HG03066 (cell line): ENCODE measurements around the gene PRDM16.

Experiments
- ATAC-seq: cut with Tn5 transposase; IDR thresholded peaks from one replicate; pipeline ENCODE4 v1.9.1; 2021; ENCODE audit warnings: low read depth; ENCODE audit not compliant: unreplicated experiment

Gene PRDM16

GRCh38 chr1:3053366-3053980, 15.5 kb upstream of the PRDM16 start:
- no peak for ATAC-seq

- ATAC-seq = no peak
Measured at GRCh38 chr1:3053986-3054385, 15.0 kb upstream of the PRDM16 start.

GRCh38 chr1:3054474-3054873, 14.5 kb upstream of the PRDM16 start:
- ATAC-seq = no peak

DNA sequence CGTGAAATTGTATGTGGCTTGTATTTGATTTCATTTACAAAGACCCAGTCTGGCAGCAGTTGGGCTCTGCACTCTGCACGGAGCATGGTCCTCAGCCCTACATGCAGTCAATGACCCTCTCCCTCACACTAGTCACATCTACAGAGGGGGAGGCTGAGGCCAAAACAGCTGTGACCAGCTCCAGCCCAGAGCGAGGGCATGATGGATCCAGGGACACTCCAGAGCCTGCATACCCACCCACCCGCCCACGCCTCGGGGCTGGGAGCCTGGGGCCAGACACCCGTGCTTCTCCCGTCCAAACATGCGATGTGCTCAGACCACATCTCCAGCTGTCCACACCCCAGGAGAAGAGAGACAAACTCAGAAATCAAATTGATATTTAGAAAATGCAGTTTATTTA, 14.0 kb upstream of the PRDM16 start:
- no peak for ATAC-seq

- no peak for ATAC-seq
Measured at GRCh38 chr1:3056641-3057040, 12.4 kb upstream of the PRDM16 start.

- ATAC-seq = no peak
Measured at GRCh38 chr1:3058263-3059030, 10.6 kb upstream of the PRDM16 start.

DNA sequence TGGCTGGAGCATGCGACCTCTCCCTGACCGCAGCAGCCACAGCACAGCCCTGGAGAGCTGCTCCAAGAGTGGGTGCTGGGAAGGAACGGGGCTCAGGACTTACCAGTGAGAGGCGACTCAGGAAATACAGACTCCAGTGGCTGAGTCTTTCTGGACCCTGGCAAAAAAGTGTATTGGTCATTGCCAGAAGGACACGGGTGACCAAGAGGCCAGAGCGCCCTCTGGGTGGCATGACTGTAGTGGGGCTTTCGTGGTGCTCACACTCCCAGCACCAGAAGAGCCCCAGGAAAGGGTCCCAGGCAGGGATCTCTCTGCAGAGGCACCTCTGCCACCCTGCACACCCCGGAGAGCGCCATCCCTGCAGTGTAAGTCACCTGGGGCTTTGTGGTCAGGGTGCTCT, 8.9 kb upstream of the PRDM16 start:
- no peak for ATAC-seq

GRCh38 chr1:3060601-3061551, 8.1 kb upstream of the PRDM16 start:
- no peak for ATAC-seq

DNA sequence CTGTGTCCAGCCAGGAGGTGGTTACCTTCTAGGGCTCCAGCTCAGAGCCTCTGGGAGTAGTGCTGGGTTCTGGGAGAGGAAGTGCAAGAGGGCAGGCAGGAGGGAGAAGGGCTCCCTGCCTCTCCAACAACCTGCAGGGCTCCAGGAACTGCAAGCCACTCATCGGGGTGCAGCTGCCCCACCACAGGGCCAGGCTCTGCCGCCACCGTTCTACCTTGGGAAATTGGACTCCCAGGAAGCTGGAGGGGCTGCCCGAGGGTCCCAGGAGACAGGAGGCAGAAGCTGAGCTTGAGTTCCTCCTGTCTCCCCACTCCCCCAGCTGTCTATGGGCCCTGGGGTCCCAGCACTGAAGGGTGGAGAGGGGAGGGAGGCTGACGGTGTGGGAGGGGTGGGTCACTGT, 7.4 kb upstream of the PRDM16 start:
- ATAC-seq = no peak

- ATAC-seq = no peak
Measured at GRCh38 chr1:3061981-3062615, 6.9 kb upstream of the PRDM16 start.

- ATAC-seq = no peak
Measured at GRCh38 chr1:3062616-3063378, 6.2 kb upstream of the PRDM16 start.

DNA sequence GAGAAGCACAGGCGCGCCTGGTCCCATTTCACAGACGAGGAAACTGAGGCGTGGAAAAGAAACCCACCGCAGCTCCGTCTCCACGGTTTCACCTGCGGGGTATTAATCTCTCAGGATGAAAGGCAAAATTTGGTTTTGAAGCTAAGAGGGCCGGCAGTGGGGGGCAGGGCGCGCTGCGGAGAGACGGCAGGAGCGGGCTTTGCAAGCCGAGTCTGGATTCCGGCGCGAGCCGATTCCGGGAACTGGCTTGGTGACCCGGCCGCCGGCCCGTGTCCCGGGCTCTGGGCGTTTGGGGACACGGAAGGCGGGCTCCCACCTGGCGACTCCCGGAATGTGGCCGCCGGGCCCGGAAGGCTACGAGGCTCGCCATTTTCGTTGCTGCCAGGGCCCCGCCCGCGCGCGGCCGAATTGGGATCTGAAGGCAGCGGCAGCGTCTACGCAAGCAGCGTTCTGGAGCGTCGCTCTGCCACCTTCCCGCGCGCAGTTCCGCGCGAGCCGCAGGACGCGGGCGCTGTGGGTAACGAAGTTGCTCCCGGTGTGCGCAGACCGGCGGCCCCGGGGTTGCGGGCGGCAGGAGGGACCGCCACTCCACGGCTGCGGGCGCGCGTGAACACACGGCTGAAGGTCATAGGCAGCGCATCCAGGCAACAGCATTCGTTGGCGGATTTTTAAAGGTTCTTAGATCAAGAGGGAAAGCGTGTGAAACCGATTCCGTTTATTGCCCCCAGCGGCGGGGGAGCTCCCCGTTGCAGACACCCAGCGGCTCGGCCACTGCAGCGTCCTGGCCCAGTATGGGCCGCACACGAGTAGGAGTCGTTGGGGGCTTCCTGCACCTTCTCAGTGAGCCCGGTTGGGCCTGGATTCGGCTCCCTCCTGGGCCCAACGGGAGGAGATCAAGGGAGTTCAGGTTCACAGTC, 5.4 kb upstream of the PRDM16 start:
- ATAC-seq = no peak

- no peak for ATAC-seq
Measured at GRCh38 chr1:3064296-3064850, 4.6 kb upstream of the PRDM16 start.

DNA sequence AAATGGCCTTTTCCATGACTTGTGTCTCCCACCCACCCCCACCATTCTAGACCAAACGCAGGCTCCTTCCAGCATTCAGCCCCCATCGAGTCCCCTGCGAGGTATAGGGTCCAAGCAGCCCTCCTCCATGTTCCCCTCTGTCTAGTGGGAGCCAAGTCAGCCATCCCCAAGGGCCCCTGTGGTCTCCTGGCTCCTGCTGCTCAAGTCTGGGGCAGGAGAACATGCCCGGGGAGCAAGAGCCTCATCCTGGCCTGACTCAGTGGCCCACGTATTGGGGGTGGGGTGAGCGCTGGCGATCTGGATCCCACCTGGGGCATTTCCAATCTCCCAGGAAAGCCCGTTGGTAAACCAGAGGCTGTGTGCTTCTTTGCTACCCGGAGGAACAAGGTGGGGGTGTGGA, 4.1 kb upstream of the PRDM16 start:
- ATAC-seq = no peak

DNA sequence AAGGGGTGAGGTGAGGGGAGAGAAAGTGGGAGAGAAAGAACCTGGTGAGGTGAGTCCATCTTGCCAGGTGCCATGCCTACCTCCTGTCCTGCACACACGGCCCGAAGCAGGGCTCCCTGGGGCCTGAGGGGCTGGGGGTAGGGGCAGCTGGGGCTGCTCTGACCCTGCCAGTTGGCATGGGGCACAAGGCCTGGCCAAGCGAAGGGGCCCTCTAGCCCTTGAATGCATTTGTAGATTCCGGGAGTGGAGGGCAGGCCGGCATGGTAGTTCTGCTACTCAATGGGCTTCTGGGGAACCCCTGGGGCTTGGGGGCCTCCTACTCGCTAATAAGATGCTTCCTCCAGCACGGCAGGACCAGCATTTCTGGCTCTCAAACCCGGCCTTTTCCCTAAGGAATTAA, 3.6 kb upstream of the PRDM16 start:
- no peak for ATAC-seq

DNA sequence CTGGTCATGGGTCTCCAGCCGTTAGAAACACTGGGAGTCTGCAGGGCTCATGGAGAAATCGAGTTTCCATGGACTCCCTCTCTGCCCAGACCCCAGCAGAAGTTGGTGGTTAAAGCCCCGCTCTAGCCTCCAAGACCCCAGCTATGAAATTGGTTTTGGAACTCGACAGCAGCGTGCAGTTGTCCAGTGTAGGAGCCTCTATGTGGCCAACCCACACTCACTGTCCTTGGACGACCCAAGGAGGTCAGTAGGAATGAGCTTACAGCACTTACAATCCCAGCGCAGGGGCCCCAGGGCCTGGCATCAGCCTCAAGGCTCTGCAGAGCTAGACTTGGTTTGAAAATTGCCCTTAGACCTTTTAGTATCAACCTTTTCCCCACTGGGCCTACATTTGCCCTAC, 3.2 kb upstream of the PRDM16 start:
- ATAC-seq = no peak

DNA sequence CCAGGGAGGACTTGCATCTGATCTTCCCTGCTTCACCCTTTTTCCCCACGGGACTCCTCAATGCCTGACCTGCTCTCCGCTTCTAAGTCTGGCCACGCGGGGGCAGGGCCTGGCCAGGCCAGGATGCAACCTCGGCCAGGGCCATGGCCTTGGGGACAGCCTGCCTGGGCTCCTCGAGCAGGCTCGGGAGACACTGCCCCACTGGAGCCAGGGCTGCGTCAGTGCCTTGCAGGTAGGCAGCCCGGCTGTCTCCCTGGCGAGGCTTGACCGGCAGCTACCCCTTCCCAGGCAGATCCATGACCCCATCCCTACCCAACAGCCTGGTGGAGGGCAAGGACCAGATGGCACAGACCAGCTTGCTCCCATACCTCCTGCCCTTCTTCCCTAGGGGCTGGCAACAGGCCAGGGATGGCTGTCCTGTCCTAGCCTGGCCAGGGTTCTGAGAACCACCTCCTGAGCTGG, 2.7 kb upstream of the PRDM16 start:
- ATAC-seq = no peak

GRCh38 chr1:3066826-3067225, 2.2 kb upstream of the PRDM16 start:
- no peak for ATAC-seq

DNA sequence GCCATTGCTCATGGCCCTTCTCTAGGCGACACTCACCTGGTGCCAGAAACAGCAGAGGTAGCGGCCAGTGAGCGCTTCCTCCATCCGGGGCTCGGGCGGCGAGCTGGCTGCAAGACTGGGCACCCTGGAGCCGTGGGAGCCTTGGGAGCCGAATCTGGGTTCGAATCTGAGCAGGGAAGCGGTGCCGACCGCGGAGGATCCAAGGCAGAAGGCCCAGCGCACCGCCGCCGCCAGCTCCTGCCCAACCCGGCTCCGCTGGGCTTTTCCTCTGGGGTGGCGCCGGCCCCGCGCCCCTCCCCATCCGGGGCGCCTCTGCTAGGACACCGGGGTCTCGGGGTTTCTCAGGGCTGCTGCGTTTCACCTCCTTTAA, 1.7 kb upstream of the PRDM16 start:
- no peak for ATAC-seq
